HepG2 (cell line): ENCODE results near the gene PERCC1. TPM values are rescaled to one million over a fixed set of nuclear protein-coding genes. Genes with fewer than 3 reads are reported as not detected.

ENCODE experiments used
- ATAC-seq: fragments of 200-7000 bp; cut with Tn5 transposase; 3 replicates; pipeline ENCODE4 v1.9.1; 2020; ENCODE audit warnings: mild to moderate bottlenecking, moderate library complexity
- BruUV-seq: library from RNA; stranded (reverse); fragments of 400-500 nt; replicated peaks from 2 replicates; lab custom pipeline; 2021; lab: Mats Ljungman, UMichigan
- CTCF ChIA-PET: fragments of 300-600 bp; formaldehyde crosslinking; extraction: SDS; loops from one replicate; lab custom pipeline; 2021; ENCODE audit warnings: low total read pairs, inconsistent platforms, low intra/inter-chr PET ratio; lab: Yijun Ruan, JAX
- POLR2A ChIA-PET: fragments of 350-600 bp; sonication (Branson Sonifier 250); formaldehyde crosslinking; loops from one replicate; lab custom pipeline; 2020; ENCODE audit warnings: antibody characterized with exemption, inconsistent platforms; lab: Yijun Ruan, JAX
- DNase-seq: peaks from one replicate; pipeline ENCODE4 v3.0.0-alpha.2; 2015; ENCODE audit warnings: low spot score
- FAIRE-seq: peaks from 3 replicates; lab custom pipeline; 2011; peaks lifted over from hg19 to GRCh38; lab: Jason Lieb, UNC
- H2AFZ ChIP-seq: one replicate; pipeline ENCODE4 v1.6.1; 2011; ENCODE audit warnings: low read length, inconsistent platforms
- H3K27ac ChIP-seq: fragments of 300-600 bp; 3 replicates; pipeline ENCODE4 v1.8.0; 2011; ENCODE audit warnings: mixed run types, mild to moderate bottlenecking, mixed read lengths, low read length, inconsistent platforms; ENCODE audit not compliant: insufficient read depth; ENCODE audit errors: extremely low read length
- H3K27me3 ChIP-seq, 2 experiments: fragments of 200-600 bp in 1 of 2; 2 replicates in 1 of 2; 3 replicates in 1 of 2; pipeline versions ENCODE4 v1.6.0 to v1.8.0; 2011; ENCODE audit warnings: low read length in 2 of 2, mild to moderate bottlenecking in 2 of 2, moderate library complexity in 2 of 2, inconsistent platforms in 1 of 2; ENCODE audit not compliant: insufficient read depth in 2 of 2, control insufficient read depth in 1 of 2
- H3K36me3 ChIP-seq, 2 experiments: fragments of 200-600 bp in 1 of 2; replicated peaks in 1 of 2; 2 replicates in 1 of 2; 3 replicates in 1 of 2; pipeline versions ENCODE4 v1.5.1 to v1.8.0; 2011; ENCODE audit warnings: low read length in 2 of 2, inconsistent platforms in 1 of 2; ENCODE audit not compliant: insufficient read depth in 2 of 2, control insufficient read depth in 1 of 2
- H3K4me1 ChIP-seq: 2 replicates; pipeline ENCODE4 v1.5.1; 2012; ENCODE audit warnings: low read length, inconsistent platforms; ENCODE audit not compliant: insufficient read depth
- H3K4me2 ChIP-seq: 2 replicates; pipeline ENCODE4 v1.6.0; 2011; ENCODE audit warnings: low read depth, low read length, inconsistent platforms
- H3K4me3 ChIP-seq, 3 experiments: fragments of 200-600 bp in 1 of 3; sonication (generic), shearing (Covaris generic) in 1 of 3; replicated peaks in 1 of 3; 2 replicates each; pipeline ENCODE4 v1.5.1; 2011 to 2016; ENCODE audit warnings: low read length in 3 of 3, inconsistent platforms in 2 of 3, low read depth in 2 of 3, mild to moderate bottlenecking in 2 of 3, control low read depth in 1 of 3, mixed read lengths in 1 of 3; ENCODE audit not compliant: insufficient read depth in 1 of 3
- H3K79me2 ChIP-seq: one replicate; pipeline ENCODE4 v1.6.1; 2011; ENCODE audit warnings: low read length, inconsistent platforms; ENCODE audit not compliant: insufficient read depth
- H3K9ac ChIP-seq: 2 replicates; pipeline ENCODE4 v1.6.0; 2011; ENCODE audit warnings: mild to moderate bottlenecking, low read depth, low read length, inconsistent platforms; ENCODE audit not compliant: insufficient read depth
- H3K9me3 ChIP-seq: 2 replicates; pipeline ENCODE4 v1.5.1; 2012; ENCODE audit warnings: mild to moderate bottlenecking, low read length
- H4K20me1 ChIP-seq: 2 replicates; pipeline ENCODE4 v1.6.0; 2011; ENCODE audit warnings: inconsistent platforms, mild to moderate bottlenecking, low read length, moderate library complexity; ENCODE audit not compliant: insufficient read depth
- CBX1 ChIP-seq: IDR thresholded peaks from one replicate; pipeline ENCODE4 v1.6.1; 2016; ENCODE audit warnings: antibody characterized with exemption, low read depth
- FOXP1 ChIP-seq, 2 experiments: fragments of 450-650 bp in 1 of 2; IDR thresholded peaks; 2 replicates each; pipeline ENCODE4 v1.6.1; 2017 to 2018; ENCODE audit warnings: antibody characterized with exemption in 1 of 2
- GABPB1 ChIP-seq: IDR thresholded peaks from 2 replicates; pipeline ENCODE4 v1.6.1; 2016; ENCODE audit warnings: mild to moderate bottlenecking, missing genetic modification reagents, moderate library complexity, missing compliant biosample characterization
- KLF6 ChIP-seq: IDR thresholded peaks from 2 replicates; pipeline ENCODE4 v1.8.0; 2016; ENCODE audit warnings: missing biosample characterization, missing genetic modification reagents
- NFATC3 ChIP-seq: sonication (generic); formaldehyde crosslinking; IDR thresholded peaks from 2 replicates; pipeline ENCODE4 v1.5.1; 2020; ENCODE audit warnings: mild to moderate bottlenecking, missing genetic modification reagents
- NR1H2 ChIP-seq: sonication (generic); formaldehyde crosslinking; IDR thresholded peaks from 2 replicates; pipeline ENCODE4 v1.8.1; 2022; ENCODE audit warnings: low read depth, missing genetic modification reagents, borderline replicate concordance
- PAX8 ChIP-seq: sonication (generic); formaldehyde crosslinking; IDR thresholded peaks from 2 replicates; pipeline ENCODE4 v1.8.0; 2022; ENCODE audit warnings: mild to moderate bottlenecking, missing genetic modification reagents, borderline replicate concordance
- TFE3 ChIP-seq: IDR thresholded peaks from 2 replicates; pipeline ENCODE4 v1.6.1; 2016
- THAP8 ChIP-seq: sonication (generic); formaldehyde crosslinking; IDR thresholded peaks from 2 replicates; pipeline ENCODE4 v1.5.1; 2020; ENCODE audit warnings: missing genetic modification reagents, mild to moderate bottlenecking, borderline replicate concordance
- ZBTB38 ChIP-seq: sonication (generic); formaldehyde crosslinking; IDR thresholded peaks from 2 replicates; pipeline ENCODE4 v1.5.1; 2020; ENCODE audit warnings: mild to moderate bottlenecking, missing genetic modification reagents
- ZBTB7A ChIP-seq: sonication (generic); formaldehyde crosslinking; IDR thresholded peaks from 2 replicates; pipeline ENCODE4 v1.8.0; 2022; ENCODE audit warnings: mild to moderate bottlenecking, missing genetic modification reagents
- ZBTB7B ChIP-seq: sonication (generic); formaldehyde crosslinking; IDR thresholded peaks from 2 replicates; pipeline ENCODE4 v1.4.0; 2020; ENCODE audit warnings: missing genetic modification reagents
- ZC3H4 ChIP-seq: sonication (generic); formaldehyde crosslinking; IDR thresholded peaks from 2 replicates; pipeline ENCODE4 v1.4.0; 2020; ENCODE audit warnings: missing genetic modification reagents, borderline replicate concordance
- ZFP36 ChIP-seq: fragments of 150-350 bp; IDR thresholded peaks from 2 replicates; pipeline ENCODE4 v1.6.1; 2018; ENCODE audit warnings: borderline replicate concordance, low read length, low read depth; ENCODE audit not compliant: partially characterized antibody
- ZNF234 ChIP-seq: sonication (generic); formaldehyde crosslinking; conservative IDR thresholded peaks from 2 replicates; pipeline ENCODE4 v1.5.1; 2020; ENCODE audit warnings: mild to moderate bottlenecking, missing genetic modification reagents
- ZNF274 ChIP-seq: sonication (generic); formaldehyde crosslinking; IDR thresholded peaks from 2 replicates; pipeline ENCODE4 v1.5.1; 2020; ENCODE audit warnings: mild to moderate bottlenecking, missing genetic modification reagents
- ZNF276 ChIP-seq: sonication (generic); formaldehyde crosslinking; IDR thresholded peaks from 2 replicates; pipeline ENCODE4 v1.4.0; 2020; ENCODE audit warnings: mild to moderate bottlenecking, low read depth, missing genetic modification reagents
- ZNF710 ChIP-seq: sonication (generic); formaldehyde crosslinking; IDR thresholded peaks from 2 replicates; pipeline ENCODE4 v1.5.0; 2020; ENCODE audit warnings: mild to moderate bottlenecking, missing genetic modification reagents, borderline replicate concordance
- ZNF790 ChIP-seq: sonication (generic); formaldehyde crosslinking; IDR thresholded peaks from 2 replicates; pipeline ENCODE4 v1.8.0; 2022; ENCODE audit warnings: missing genetic modification reagents, mild to moderate bottlenecking, borderline replicate concordance
- WGBS: methylation state at CpG from one replicate; pipeline ENCODE4 v1.1.6; 2017; ENCODE audit warnings: low lambda C conversion rate; 5-methylcytosine and 5-hydroxymethylcytosine counted together
- in situ Hi-C: cut with HindIII; loops from 2 replicates; pipeline ENCODE4 v1.10.0; 2017; ENCODE audit warnings: low pct_unique_long_range_greater_than_20kb; ENCODE audit not compliant: extremely low pct_ligation_motif_present
- intact Hi-C: fragments of 100-400 bp; cut with micrococcal nuclease; formaldehyde crosslinking; loops from one replicate; pipeline ENCODE4 v1.10.0; 2022; ENCODE audit not compliant: unreplicated experiment
- polyA plus RNA-seq, 8 experiments: library from polyadenylated mRNA; depleted of rRNA in 3 of 8; stranded (reverse) in 7 of 8; unstranded in 1 of 8; fragments of >200 nt; fragmentation: Illumina TruSeq in 4 of 8; extraction: Trizol in 4 of 8; gene quantifications; 2 replicates each; pipeline versions ENCODE4 v1.2.1 to v1.2.3, GENCODE V29; 2011 to 2016; ENCODE audit warnings: low read depth in 4 of 8, missing spikeins in 1 of 8, mixed read lengths in 1 of 8; ENCODE audit not compliant: insufficient read depth in 1 of 8
- total RNA-seq, 5 experiments: library from RNA; depleted of rRNA; stranded (reverse); fragments of >200 nt; fragmentation: Illumina TruSeq; extraction: Trizol; gene quantifications; 2 replicates each; pipeline ENCODE4 v1.2.3, GENCODE V29; 2016; ENCODE audit warnings: low read depth in 1 of 5

The PERCC1 gene
- total and polyA plus RNA-seq, 2 of the 13 experiments (the other 11 are each of a cell fraction or from before 2014, with no cell fraction given) = 0.15 TPM; not detected in 1

- peak overlapping the region; percentile 83 for H3K27ac ChIP-seq
- peak; percentile 37 for ATAC-seq
- no peak for TF ChIP-seq NFATC3 (CRISPR knock-in tag)
- TF ChIP-seq ZBTB7B (CRISPR knock-in tag) = no peak
- TF ChIP-seq PAX8 (CRISPR knock-in tag) = no peak
- no peak for TF ChIP-seq ZNF790
- TF ChIP-seq ZNF274 (CRISPR knock-in tag) = no peak
- TF ChIP-seq TFE3 = no peak
- TF ChIP-seq ZC3H4 (CRISPR knock-in tag) = no peak
- no peak for TF ChIP-seq ZNF276 (CRISPR knock-in tag)
- TF ChIP-seq ZBTB7A = no peak
- TF ChIP-seq THAP8 (CRISPR knock-in tag) = no peak
- TF ChIP-seq ZBTB38 = no peak
- no peak for TF ChIP-seq CBX1
- TF ChIP-seq NR1H2 (CRISPR knock-in tag) = no peak
- TF ChIP-seq KLF6 = no peak
- TF ChIP-seq GABPB1 = no peak
- TF ChIP-seq ZNF710 (CRISPR knock-in tag) = no peak
- TF ChIP-seq ZFP36 = no peak
- TF ChIP-seq ZNF234 (CRISPR knock-in tag) = no peak
- TF ChIP-seq FOXP1 (IDR thresholded peaks at IDR 0.05) = no peak
- TF ChIP-seq FOXP1 (CRISPR knock-in tag; IDR thresholded peaks at IDR 0.05) = no peak
Observed at GRCh38 chr16:1474082-1474795, 43.4 kb downstream of the PERCC1 start.

More at GRCh38 chr16:1474082-1474795, 43.4 kb downstream of the PERCC1 start:
- in situ Hi-C loops (no loop called here), intact Hi-C loops (loop anchor here (2.0 kb wide), 1 partner anchor 43 kb away; the partner anchor contains the start of gene PERCC1)
- CTCF ChIA-PET = no interaction called here
- H2AFZ ChIP-seq = no peak overlapping the region
- H4K20me1 ChIP-seq = no peaks in the 10 kb centered on the region
- POLR2A ChIA-PET = interaction anchor here (0.6 kb wide), 1 partner anchor 32 kb away, joined by 3 read pairs; no protein-coding TSS in a partner anchor
- H3K4me1 ChIP-seq = peaks cover 52% of the 10 kb centered on the region
- H3K27me3 ChIP-seq = no peaks in the 10 kb centered on the region; a peak in 1 of 5 replicates
- no peaks in the 10 kb centered on the region for H3K36me3 ChIP-seq
- WGBS = 6% methylated on average over 16 of the region's 57 CpGs
- TSS peak; percentile 67 for BruUV-seq
- peaks cover 29% of the 10 kb centered on the region for H3K79me2 ChIP-seq
- peak overlapping the region; percentile 90 for H3K9ac ChIP-seq
- H3K4me3 ChIP-seq = peak overlapping the region; percentile 73 to 88 (median 80)
- peak; percentile 28 for DNase-seq
- peak overlapping the region; percentile 95 for H3K4me2 ChIP-seq
- FAIRE-seq = no peak
- no peaks in the 10 kb centered on the region for H3K9me3 ChIP-seq
